H9 (cell line): ENCODE results near the gene TRAF3IP1. TPM values are rescaled to one million over a fixed set of nuclear protein-coding genes. Genes with fewer than 3 reads are reported as not detected.

Experiments
- DNase-seq: peaks from one replicate; pipeline ENCODE4 v3.0.0-alpha.2; 2017
- H2AFZ ChIP-seq: one replicate; pipeline ENCODE4 v1.6.1; 2013; ENCODE audit warnings: mild to moderate bottlenecking, low read length, control low read depth, moderate library complexity
- H2AK5ac ChIP-seq: 2 replicates; pipeline ENCODE4 v1.6.1; 2013; ENCODE audit warnings: low read length, control low read depth, mixed read lengths; ENCODE audit not compliant: insufficient read length
- H2BK120ac ChIP-seq: one replicate; pipeline ENCODE4 v1.6.1; 2013; ENCODE audit warnings: low read depth, mild to moderate bottlenecking, low read length, control low read depth, inconsistent platforms; ENCODE audit not compliant: poor library complexity, severe bottlenecking
- H2BK12ac ChIP-seq: 2 replicates; pipeline ENCODE4 v1.6.1; 2013; ENCODE audit warnings: low read length, control low read depth, mixed read lengths, low read depth; ENCODE audit not compliant: insufficient read length
- H2BK15ac ChIP-seq: 2 replicates; pipeline ENCODE4 v1.6.1; 2013; ENCODE audit warnings: low read depth, low read length, control low read depth
- H2BK20ac ChIP-seq: one replicate; pipeline ENCODE4 v1.6.1; 2013; ENCODE audit warnings: low read depth, mild to moderate bottlenecking, low read length, control low read depth, inconsistent platforms; ENCODE audit not compliant: poor library complexity, severe bottlenecking
- H2BK5ac ChIP-seq: 2 replicates; pipeline ENCODE4 v1.6.1; 2013; ENCODE audit warnings: low read length, control low read depth, mixed read lengths; ENCODE audit not compliant: insufficient read length
- H3K14ac ChIP-seq: 2 replicates; pipeline ENCODE4 v1.6.1; 2013; ENCODE audit warnings: low read length, control low read depth; ENCODE audit not compliant: insufficient read depth
- H3K18ac ChIP-seq: 2 replicates; pipeline ENCODE4 v1.6.1; 2013; ENCODE audit warnings: low read depth, mild to moderate bottlenecking, mixed read lengths, low read length, control low read depth; ENCODE audit not compliant: insufficient read length
- H3K23ac ChIP-seq: 2 replicates; pipeline ENCODE4 v1.6.1; 2013; ENCODE audit warnings: low read length, control low read depth, mixed read lengths, low read depth; ENCODE audit not compliant: insufficient read length
- H3K23me2 ChIP-seq: 2 replicates; pipeline ENCODE4 v1.6.1; 2013; ENCODE audit warnings: low read depth, mild to moderate bottlenecking, mixed read lengths, low read length, control low read depth; ENCODE audit not compliant: insufficient read length, poor library complexity, severe bottlenecking
- H3K27ac ChIP-seq: 2 replicates; pipeline ENCODE4 v1.5.1; 2013; ENCODE audit warnings: low read length, control low read depth, mixed read lengths, low read depth; ENCODE audit not compliant: insufficient read length
- H3K27me3 ChIP-seq: 2 replicates; pipeline ENCODE4 v1.6.1; 2013; ENCODE audit warnings: low read length, control low read depth, inconsistent platforms; ENCODE audit not compliant: insufficient read depth
- H3K4ac ChIP-seq: 2 replicates; pipeline ENCODE4 v1.6.1; 2013; ENCODE audit warnings: low read depth, mild to moderate bottlenecking, control low read depth, inconsistent platforms, low read length, moderate library complexity
- H3K4me1 ChIP-seq: 2 replicates; pipeline ENCODE4 v1.6.1; 2013; ENCODE audit warnings: low read length, control low read depth, inconsistent platforms; ENCODE audit not compliant: insufficient read depth
- H3K4me2 ChIP-seq: 2 replicates; pipeline ENCODE4 v1.6.1; 2013; ENCODE audit warnings: low read length, control low read depth, mixed read lengths; ENCODE audit not compliant: insufficient read length, insufficient read depth
- H3K56ac ChIP-seq: 2 replicates; pipeline ENCODE4 v1.6.1; 2013; ENCODE audit warnings: low read depth, mild to moderate bottlenecking, mixed read lengths, low read length, control low read depth; ENCODE audit not compliant: insufficient read length
- H3K79me1 ChIP-seq: 2 replicates; pipeline ENCODE4 v1.6.1; 2013; ENCODE audit warnings: low read depth, mild to moderate bottlenecking, moderate library complexity, low read length, control low read depth, inconsistent platforms; ENCODE audit not compliant: insufficient read depth, poor library complexity, severe bottlenecking
- H3K79me2 ChIP-seq: 2 replicates; pipeline ENCODE4 v1.6.1; 2013; ENCODE audit warnings: low read length, control low read depth, inconsistent platforms; ENCODE audit not compliant: insufficient read depth
- H3K9ac ChIP-seq: 2 replicates; pipeline ENCODE4 v1.6.1; 2013; ENCODE audit warnings: low read length, control low read depth, mixed read lengths; ENCODE audit not compliant: insufficient read length; ENCODE audit errors: extremely low read depth
- H3K9me3 ChIP-seq: one replicate; pipeline ENCODE4 v1.6.1; 2013; ENCODE audit warnings: low read depth, low read length, inconsistent platforms; ENCODE audit not compliant: control insufficient read depth
- H3T11ph ChIP-seq: one replicate; pipeline ENCODE4 v1.6.1; 2013; ENCODE audit warnings: mild to moderate bottlenecking, low read length, control low read depth, inconsistent platforms
- H4K20me1 ChIP-seq: one replicate; pipeline ENCODE4 v1.6.1; 2013; ENCODE audit not compliant: control insufficient read depth, insufficient read length, insufficient read depth
- H4K5ac ChIP-seq: 2 replicates; pipeline ENCODE4 v1.6.1; 2013; ENCODE audit warnings: low read depth, mild to moderate bottlenecking, mixed read lengths, low read length, control low read depth; ENCODE audit not compliant: insufficient read length
- H4K8ac ChIP-seq: replicated peaks from 2 replicates; pipeline ENCODE4 v1.6.1; 2013; ENCODE audit warnings: low read length, control low read depth, mixed read lengths, low read depth; ENCODE audit not compliant: insufficient read length
- H4K91ac ChIP-seq: 2 replicates; pipeline ENCODE4 v1.6.1; 2013; ENCODE audit warnings: low read depth, mild to moderate bottlenecking, moderate library complexity, mixed read lengths, low read length, control low read depth; ENCODE audit not compliant: insufficient read length
- H3K27ac Mint-ChIP-seq, 3 experiments: 2 replicates in 2 of 3; 3 replicates in 1 of 3; pipeline ENCODE4 v1.8.0; 2020 to 2021; ENCODE audit warnings: mixed read lengths in 3 of 3, mild to moderate bottlenecking in 1 of 3, moderate library complexity in 1 of 3
- H3K27me3 Mint-ChIP-seq: 2 replicates; pipeline ENCODE4 v1.8.0; 2021; ENCODE audit warnings: low read depth, mild to moderate bottlenecking, moderate library complexity, mixed read lengths
- H3K36me3 Mint-ChIP-seq, 3 experiments: 2 replicates in 2 of 3; 3 replicates in 1 of 3; pipeline ENCODE4 v1.8.0; 2020 to 2021; ENCODE audit warnings: low read depth in 3 of 3, mixed read lengths in 3 of 3; ENCODE audit not compliant: insufficient read depth in 1 of 3
- H3K4me1 Mint-ChIP-seq, 2 experiments: 2 replicates each; pipeline ENCODE4 v1.8.0; 2020; ENCODE audit warnings: mixed read lengths in 2 of 2
- H3K4me3 Mint-ChIP-seq, 2 experiments: 2 replicates in 1 of 2; 3 replicates in 1 of 2; pipeline ENCODE4 v1.8.0; 2020 to 2021; ENCODE audit warnings: mild to moderate bottlenecking in 2 of 2, mixed read lengths in 2 of 2, moderate library complexity in 1 of 2
- H3K9me3 Mint-ChIP-seq, 2 experiments: 2 replicates in 1 of 2; 3 replicates in 1 of 2; pipeline ENCODE4 v1.8.0; 2020; ENCODE audit warnings: mild to moderate bottlenecking in 2 of 2, mixed read lengths in 2 of 2, moderate library complexity in 1 of 2
- CTCF ChIP-seq: fragments of 200-600 bp; sonication (generic); conservative IDR thresholded peaks from 3 replicates; pipeline ENCODE4 v1.8.0; 2021; ENCODE audit warnings: antibody characterized with exemption, mild to moderate bottlenecking
- WGBS: extraction: QIAGEN DNeasy Blood & Tissue Kit; methylation state at CpG from one replicate; pipeline ENCODE4 v1.1.7; 2013; ENCODE audit warnings: missing lambda C conversion rate, low lambda C conversion rate, mixed read lengths; ENCODE audit not compliant: insufficient read length; ENCODE audit errors: extremely low coverage; 5-methylcytosine and 5-hydroxymethylcytosine counted together
- total RNA-seq: library from RNA; stranded (reverse); gene quantifications from 2 replicates; pipeline ENCODE4 v1.2.1, GENCODE V29; 2021

TRAF3IP1 gene
- total RNA-seq, 1 experiment from 2014 or later, result 16.4 TPM

GRCh38 chr2:238345297-238345968, 25.1 kb downstream of the TRAF3IP1 start:
- Histone ChIP-seq H4K91ac (no peak overlapping the region), H4K8ac (no peak overlapping the region), H3K14ac (no peak overlapping the region), H3T11ph (no peak overlapping the region), H3K9me3 (no peaks in the 10 kb centered on the region), H3K23ac (no peak overlapping the region), H3K4me1 (no peaks in the 10 kb centered on the region), H2BK5ac (no peak overlapping the region), H4K5ac (no peak overlapping the region), H4K20me1 (no peaks in the 10 kb centered on the region), H2BK20ac (no peak overlapping the region), H3K23me2 (no peaks in the 10 kb centered on the region), H3K27ac (no peak overlapping the region), H3K79me1 (no peaks in the 10 kb centered on the region), H3K9ac (no peak overlapping the region), H2AFZ (no peak overlapping the region), H2BK120ac (no peak overlapping the region), H3K56ac (no peak overlapping the region), H3K27me3 (no peaks in the 10 kb centered on the region), H3K4me2 (no peak overlapping the region), H2BK15ac (no peak overlapping the region), H3K4ac (no peak overlapping the region), H3K18ac (no peak overlapping the region), H3K79me2 (no peaks in the 10 kb centered on the region), H2BK12ac (no peak overlapping the region), H2AK5ac (no peak overlapping the region)
- Mint-ChIP-seq H3K27ac (peak overlapping the region in 2 of 3 experiments; percentile 57 to 93; a peak in 4 of 7 replicates), H3K27me3 (no peaks in the 10 kb centered on the region; the same call in 1 of the 2 replicates), H3K36me3 (peaks cover 0 to 12% (median 10%) of the 10 kb centered on the region in 3 experiments; a peak in 4 of 7 replicates), H3K4me1 (no peaks in the 10 kb centered on the region), H3K4me3 (no peak overlapping the region), H3K9me3 (no peaks in the 10 kb centered on the region)
- WGBS, result no CpG with 5 or more reads among the region's 16 CpGs
- TF ChIP-seq CTCF, result no peak
- DNase-seq, result no peak
